GM19463 (cell line): ENCODE results near the gene APOE.

Source experiments
- ATAC-seq: cut with Tn5 transposase; IDR thresholded peaks from one replicate; pipeline ENCODE4 v1.9.1; 2021; ENCODE audit warnings: mild to moderate bottlenecking, moderate library complexity; ENCODE audit not compliant: unreplicated experiment

Gene APOE

DNA sequence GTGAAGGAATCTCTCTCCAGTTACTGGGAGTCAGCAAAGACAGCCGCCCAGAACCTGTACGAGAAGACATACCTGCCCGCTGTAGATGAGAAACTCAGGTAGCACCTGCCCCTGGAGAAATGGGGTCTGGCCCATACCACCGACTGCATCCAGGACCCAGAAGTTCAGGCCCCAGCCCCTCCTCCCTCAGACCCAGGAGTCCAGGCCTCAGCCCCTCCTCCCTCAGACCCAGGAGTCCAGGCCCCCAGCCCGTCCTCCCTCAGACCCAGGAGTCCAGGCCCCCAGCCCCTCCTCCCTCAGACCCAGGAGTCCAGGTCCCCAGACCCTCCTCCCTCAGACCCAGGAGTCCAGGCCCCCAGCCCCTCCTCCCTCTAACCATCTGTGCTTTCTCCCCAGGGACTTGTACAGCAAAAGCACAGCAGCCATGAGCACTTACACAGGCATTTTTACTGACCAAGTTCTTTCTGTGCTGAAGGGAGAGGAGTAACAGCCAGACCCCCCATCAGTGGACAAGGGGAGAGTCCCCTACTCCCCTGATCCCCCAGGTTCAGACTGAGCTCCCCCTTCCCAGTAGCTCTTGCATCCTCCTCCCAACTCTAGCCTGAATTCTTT, 43.3 kb downstream of the APOE start:
- no peak for ATAC-seq

DNA sequence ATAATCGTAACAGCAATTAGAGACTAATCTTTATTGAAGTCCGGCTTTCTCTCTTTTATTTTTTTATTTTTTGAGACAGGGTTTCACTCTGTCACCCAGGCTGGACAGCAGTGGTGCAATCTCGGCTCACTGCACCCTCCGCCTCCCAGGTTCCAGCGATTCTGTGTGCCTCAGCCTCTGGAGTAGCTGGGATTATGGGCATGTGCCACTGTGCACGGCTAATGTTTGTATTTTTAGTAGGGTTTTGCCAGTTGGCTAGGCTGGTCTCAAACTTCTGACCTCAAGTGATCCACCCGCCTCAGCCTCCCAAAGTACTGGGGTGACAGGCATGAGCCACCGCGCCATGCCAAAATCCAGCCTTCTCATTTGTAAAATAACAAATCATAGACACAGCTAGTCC, 44.0 kb downstream of the APOE start:
- no peak for ATAC-seq

DNA sequence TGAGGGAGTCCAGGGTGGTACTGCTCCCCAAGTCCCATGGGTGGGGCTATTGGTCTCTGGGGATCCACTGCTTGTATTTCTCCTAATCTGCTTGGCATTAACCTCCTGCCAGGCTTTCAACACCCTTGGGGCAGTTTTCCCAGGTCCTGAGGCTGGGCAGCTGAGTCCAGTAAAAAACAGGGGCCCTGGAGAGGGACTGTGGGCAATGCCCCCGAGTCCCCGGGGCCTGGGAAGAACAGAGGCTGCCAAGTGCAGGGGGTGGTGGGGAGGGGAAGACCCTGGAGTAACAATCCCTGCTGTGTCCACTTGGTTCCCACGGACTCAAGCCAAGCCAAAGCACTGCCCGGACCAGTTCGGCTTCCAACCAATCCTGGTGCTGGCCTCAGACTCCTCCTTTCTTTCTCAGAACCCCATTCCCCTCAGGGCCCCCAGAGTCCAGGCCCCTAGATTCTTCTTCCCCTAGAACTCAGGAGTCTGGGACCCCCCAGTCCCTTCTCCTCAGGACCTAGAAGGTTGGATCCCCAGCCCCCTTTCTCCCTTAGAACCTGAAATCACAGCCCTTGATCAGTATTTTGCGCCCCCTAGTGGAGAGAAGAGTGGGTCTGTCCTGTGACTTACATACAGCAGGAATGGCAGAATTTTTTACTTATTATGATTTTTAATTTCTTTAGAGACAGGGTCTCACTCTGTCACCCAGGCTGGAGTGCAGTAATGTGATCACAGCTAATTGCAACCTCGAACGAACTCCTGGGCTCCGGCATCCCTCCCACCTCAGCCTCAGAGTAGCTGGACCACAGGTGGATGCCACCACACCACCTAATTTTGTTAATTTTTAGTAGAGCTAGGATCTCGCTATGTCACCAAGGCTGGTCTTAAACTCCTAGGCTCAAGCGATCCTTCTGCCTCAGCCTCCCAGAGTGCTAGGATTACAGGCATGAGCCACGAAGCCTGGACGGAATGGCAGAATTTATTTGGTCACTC, 45.9 kb downstream of the APOE start:
- no peak for ATAC-seq

DNA sequence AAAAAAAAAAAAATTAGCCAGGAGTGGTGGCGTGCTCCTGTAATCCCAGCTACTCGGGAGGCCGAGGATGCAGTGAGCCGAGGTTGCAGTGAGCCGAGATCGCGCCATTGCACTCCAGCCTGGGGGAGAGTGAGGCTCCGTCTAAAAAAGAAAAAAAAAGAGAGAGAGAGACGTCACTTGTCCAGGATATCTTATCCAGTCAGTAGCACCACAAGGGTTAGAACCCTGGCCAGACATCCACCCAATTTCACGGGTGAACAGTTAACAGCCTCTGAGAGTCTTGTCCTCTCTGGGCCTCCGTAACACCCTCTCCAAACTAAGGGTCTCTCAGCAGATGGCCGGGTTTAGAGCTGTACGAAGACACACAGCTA, 48.7 kb downstream of the APOE start:
- ATAC-seq: no peak

DNA sequence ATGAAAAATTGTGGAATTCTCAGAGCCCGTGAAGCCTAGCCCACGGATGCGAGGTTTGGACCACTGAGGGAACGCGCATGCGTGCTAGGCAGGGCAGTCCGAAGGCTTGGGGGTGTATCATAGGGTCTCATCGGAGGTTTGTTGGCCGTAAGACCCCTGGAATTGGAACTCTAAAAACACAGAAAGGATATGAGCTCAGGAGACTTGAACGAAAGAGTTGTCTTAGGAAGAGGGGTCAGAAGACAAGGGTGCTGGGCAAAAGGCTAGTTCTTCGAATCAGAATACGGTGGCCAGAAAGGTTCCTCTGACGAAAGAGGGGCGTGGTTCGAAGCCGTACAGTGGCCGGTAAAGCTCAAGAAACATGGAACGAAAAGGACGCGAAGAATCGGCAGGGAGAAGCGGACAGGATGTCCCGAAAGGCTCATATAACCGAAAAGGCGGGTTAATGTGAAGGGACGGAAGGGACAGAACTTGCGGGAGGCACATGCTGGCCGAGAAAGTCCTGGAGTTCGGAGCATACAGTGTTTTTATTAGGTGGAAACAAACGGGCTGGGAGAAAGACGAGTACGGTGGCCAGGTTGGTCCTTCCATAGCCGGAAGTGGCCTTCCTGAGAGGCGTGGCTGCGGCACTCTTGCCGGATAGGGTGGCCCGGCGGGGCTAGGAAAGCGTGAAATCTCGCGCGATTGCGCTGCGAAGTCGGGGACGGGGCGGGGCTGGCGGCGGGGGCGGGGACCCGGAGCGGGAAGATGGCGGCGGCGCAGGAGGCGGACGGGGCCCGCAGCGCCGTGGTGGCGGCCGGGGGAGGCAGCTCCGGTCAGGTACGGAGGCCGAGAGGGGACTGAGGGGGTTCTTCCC, 49.3 kb downstream of the APOE start, which contains the start of gene CLPTM1:
TSS of gene CLPTM1 (plus strand) at position 732 of the 856 bp plus-strand sequence. CDS start at position 748, 16 bp downstream.
- ATAC-seq: peak; percentile 85

DNA sequence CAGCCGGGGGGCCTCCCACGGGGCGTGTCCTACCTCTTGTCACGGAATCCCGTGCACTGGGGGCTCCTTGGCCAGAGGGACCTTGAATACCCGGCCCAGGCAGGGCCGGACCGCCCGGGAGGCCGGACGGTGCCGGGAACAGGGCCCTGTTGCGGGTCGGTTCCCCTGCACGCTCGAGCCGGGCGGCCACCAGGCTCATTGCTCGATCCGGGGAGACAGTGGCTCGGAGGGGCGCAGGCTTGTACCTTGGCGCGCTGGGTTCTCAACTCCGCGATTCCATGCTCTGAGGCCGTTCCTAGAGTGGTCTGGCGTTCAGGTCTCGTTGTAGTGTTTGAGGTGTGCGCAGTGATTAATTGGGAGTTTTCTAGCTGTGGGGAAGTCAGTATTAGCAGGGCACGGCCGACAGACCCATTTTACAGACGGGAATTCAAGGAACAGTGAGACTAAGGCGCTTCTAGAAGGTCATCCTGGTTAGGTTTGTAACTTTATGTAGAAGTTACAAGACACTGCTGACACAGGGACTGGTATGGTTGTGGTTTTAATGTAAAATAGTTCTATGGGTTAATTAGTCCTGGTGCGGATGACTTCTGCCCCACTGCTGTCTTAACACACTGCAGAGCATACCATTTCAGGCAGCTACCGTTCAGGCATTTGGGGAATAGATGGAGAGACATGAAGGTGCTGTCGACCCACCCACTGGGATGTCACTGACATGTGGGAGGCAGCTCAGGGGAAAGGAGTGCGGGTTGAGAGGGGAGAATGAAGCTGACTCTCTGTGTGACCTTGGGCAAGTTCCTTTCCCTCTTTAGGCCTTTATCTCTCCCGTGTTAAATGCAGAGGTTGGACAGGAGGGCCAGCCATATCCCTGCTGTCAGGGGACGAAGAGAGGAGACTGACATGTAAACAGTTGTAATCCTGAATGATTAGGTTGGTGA, 50.2 kb downstream of the APOE start:
- peak; percentile 19 for ATAC-seq

DNA sequence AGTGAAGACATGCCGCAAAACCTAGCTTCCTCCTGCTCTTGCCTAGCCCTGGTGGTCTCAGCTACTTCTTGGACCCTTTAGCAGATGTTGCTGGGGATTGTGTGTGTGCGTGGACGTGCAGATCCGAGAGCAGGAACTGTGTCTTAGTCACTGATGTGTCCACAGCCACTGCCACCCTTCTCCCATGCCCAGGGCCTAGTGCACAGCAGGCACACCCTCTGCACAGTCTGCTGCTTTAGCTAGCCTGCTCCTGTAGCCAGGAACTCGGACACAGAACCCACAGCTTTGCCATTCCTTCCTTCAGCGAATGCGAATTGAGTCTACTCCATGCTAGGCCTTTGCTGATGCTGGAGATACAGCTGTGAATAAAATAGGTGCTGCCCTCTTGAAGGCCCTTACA, 51.9 kb downstream of the APOE start:
- no peak for ATAC-seq

DNA sequence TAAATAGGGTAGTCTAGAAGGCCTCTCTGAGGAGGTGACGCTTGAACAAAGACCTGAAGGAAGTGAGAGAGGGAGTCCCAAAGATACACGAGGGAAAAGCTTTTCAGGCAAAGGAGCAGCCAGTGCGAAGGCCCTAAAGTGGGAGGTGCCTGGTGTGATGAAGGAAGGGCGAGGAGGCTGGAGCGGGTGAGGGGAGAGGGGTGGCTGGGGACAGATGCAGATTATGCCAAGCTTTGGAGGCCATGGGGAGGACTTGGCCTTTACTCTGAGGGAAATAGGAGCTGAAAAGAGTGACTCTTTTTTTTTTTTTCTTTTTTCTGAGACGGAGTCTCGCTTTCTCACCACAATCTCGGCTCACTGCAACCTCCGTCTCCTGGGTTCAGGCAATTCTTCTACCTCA, 52.5 kb downstream of the APOE start:
- ATAC-seq: no peak
